GM12865 (cell line): ENCODE results near the gene AMOTL1.

Experiments
- DNase-seq: peaks from one replicate; pipeline ENCODE4 v3.0.0; 2010; ENCODE audit warnings: low read depth
- H3K4me3 ChIP-seq: 2 replicates; pipeline ENCODE4 v1.5.1; 2011; ENCODE audit warnings: mild to moderate bottlenecking, low read depth, low read length, control low read depth
- TF ChIP-seq, protein P1 (sequence below): IDR thresholded peaks from 2 replicates; pipeline ENCODE4 v1.5.1; 2011; ENCODE audit warnings: low read length, control low read depth, low read depth, inconsistent platforms; ENCODE audit not compliant: insufficient read depth; ENCODE audit errors: missing control alignments

The AMOTL1 gene

DNA sequence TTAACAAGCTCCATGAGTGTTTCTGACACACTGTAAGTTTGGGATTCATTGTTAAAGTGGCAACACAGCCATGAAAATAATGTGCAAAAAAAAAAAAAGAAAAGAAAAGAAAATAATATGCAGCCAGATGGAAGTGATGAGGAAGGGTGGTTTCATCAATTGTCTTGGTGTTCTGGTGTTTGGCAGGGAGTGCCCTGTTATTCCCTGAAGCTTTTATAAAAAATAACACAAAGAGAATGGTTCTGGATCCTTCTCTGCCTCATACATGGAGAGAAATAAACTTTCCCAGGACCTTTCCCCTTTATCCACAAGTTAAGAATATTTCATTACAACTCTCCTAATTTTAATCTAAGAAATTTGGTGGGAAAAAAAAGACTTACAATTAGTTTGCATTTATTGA is 16.7 kb downstream of the AMOTL1 start:
- no peak overlapping the region for H3K4me3 ChIP-seq
- TF ChIP-seq, protein P1, sequence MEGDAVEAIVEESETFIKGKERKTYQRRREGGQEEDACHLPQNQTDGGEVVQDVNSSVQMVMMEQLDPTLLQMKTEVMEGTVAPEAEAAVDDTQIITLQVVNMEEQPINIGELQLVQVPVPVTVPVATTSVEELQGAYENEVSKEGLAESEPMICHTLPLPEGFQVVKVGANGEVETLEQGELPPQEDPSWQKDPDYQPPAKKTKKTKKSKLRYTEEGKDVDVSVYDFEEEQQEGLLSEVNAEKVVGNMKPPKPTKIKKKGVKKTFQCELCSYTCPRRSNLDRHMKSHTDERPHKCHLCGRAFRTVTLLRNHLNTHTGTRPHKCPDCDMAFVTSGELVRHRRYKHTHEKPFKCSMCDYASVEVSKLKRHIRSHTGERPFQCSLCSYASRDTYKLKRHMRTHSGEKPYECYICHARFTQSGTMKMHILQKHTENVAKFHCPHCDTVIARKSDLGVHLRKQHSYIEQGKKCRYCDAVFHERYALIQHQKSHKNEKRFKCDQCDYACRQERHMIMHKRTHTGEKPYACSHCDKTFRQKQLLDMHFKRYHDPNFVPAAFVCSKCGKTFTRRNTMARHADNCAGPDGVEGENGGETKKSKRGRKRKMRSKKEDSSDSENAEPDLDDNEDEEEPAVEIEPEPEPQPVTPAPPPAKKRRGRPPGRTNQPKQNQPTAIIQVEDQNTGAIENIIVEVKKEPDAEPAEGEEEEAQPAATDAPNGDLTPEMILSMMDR = no peak
- DNase-seq = no peak

DNA sequence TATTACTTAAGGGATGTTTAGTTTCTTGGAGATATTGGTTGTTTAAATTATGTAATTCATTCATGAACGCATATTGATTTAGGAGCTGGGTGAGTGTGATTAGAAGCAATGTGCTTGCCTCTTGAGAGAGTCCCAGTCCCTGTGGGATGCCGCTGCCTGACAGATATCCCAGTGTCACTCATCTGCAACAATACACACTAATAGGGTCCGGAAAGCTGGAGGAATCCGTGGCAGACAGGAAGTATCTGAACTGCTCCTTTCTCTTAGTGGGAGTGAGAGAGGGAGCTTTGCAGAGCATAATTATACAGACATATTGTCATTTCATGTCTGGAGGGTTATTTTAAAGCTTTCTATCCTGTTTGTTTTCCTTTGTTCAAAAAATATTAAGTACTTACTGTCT is 17.4 kb downstream of the AMOTL1 start:
- no peak for DNase-seq
- TF ChIP-seq, protein P1 = no peak
- H3K4me3 ChIP-seq = no peak overlapping the region

DNA sequence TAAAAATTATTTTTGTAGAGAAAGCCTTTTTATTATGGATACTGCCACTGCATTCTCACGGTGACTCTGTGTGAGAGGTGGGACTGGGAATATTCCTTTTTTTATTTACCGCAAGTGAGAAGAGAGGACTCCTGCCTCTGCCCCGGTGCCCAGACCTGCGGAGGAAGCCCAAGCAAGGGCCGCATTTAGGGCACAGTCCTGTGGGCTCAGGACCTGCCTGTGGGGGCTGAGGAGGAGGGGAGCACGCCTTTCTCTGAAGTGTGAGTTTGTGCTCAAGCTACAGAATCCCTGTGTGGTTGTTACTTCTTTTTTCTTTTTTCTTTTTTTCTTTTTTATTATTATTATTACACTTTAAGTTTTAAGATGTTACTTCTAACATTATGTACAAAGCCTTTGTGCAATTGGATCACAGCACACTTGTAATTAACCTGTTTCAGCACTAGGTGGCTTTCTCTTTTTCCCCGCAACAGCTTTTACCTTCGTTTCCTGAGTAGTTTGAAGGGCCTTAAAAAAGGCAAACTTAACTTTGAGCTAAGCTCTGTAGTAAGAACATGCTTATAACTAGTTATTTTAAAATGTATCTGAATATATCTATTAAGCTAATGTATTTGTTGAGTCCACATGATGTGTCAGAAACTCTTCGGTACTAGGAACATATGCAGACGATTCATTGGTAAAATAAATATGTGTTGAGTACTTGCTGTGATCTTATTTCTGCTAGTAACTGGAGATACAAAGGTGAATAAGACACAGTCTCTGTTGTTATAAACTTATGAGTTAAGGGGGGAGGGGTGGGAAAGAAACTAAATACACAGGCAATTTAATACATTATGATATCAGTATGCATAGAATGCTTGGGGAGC is 18.3 kb downstream of the AMOTL1 start:
- TF ChIP-seq, protein P1 = peak; percentile 52
- no peak overlapping the region for H3K4me3 ChIP-seq
- DNase-seq = peak; percentile 41

DNA sequence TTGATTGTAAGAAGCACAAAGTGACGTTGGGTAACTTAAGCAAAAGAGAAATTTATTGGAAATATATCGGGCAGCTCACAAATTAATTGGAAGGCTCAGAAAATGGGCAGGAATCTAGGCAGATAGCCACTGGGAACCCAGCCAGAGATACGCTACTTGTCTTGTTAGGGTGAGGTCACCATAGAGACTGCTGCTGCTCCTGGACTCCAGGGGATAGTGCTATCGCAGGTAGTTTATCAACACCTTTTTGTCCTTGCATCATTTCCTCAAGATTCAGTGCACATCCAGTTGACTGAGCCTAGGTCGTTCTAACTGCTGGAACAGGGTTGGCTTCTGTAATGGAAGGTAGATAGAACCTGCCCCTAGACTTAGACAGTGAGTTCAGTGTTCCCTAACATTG is 19.6 kb downstream of the AMOTL1 start:
- TF ChIP-seq, protein P1 = no peak
- no peak for DNase-seq

DNA sequence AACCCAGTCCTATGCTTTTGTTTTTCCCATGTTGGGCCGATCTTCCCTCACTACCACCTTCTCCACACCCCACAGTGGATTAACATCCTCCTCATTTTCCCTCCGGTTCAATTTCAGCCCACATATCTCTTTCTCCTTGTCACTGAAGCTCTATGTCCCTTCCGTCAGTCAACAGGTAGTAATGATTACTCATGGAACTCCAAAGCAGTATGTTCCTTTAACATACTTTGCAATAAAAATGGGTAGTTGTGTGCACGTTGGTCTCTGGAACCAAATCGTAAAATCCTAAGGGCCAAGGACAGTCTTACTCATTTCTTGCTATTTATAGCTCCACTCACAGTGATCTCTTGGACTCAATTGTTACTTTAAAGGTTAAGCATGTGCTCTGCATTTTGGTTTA is 20.2 kb downstream of the AMOTL1 start:
- no peak overlapping the region for H3K4me3 ChIP-seq
- DNase-seq = no peak
- TF ChIP-seq, protein P1 = no peak

More for the DNA sequence above, 19.6 kb downstream of the AMOTL1 start:
- no peak overlapping the region for H3K4me3 ChIP-seq

DNA sequence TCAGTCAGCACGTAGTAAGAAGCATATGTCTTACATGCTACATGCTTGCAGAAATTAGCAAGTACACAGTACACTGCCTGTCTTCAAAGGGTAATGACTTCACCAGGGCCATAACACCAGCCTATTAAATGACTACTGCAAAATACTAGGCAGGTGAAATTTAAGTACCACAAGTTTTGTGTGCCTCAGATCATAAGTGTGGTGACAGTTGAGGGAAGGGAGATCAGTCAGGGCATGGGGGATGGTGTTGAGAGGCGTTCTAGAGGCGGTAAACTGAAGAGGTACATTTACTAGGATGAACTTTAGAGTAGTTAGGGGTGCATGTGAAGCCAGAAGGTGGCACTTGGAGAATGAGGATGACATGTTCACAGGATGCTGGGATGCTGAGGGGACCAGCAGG is 22.0 kb downstream of the AMOTL1 start:
- TF ChIP-seq, protein P1 = no peak
- no peak for DNase-seq

More for the DNA sequence above, 22.0 kb downstream of the AMOTL1 start:
- H3K4me3 ChIP-seq = no peak overlapping the region
